Measurements from ENCODE around the gene B3GNT5. TPM values are rescaled to one million over a fixed set of nuclear protein-coding genes. Genes with fewer than 3 reads are reported as not detected.

The B3GNT5 gene
- total and polyA plus RNA-seq, 9 of the 15 experiments (the other 6 are each of a cell fraction or from before 2014, with no cell fraction given): 8.8 to 23.8 (median 14.4) TPM

DNA sequence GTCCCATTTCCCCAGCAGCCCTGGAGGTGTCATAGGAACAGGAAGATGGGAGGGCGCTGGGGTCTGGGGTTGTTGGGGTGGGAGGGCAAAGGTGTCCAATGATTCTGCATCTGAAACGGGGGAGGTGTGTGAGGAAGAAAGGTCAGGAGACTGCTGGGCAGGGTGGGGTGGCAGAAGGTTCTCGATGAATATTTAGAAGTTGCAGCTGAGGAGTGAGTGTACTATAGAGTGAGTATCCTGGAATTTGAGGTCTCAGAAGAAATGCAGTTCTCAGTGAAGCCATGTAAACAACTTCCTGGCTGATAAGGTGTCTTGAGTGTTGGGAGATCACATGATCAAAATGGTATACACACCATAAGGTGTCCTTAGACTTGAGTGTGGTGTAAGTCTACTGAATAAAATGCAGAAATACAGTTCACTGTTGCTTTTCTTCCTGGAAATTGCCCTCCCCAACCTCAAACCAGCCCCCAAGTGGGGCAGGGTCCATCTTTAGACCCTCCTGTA lies 9.9 kb downstream of the B3GNT5 start:
- no peak for TF ChIP-seq HMG20A (CRISPR knock-in tag; conservative IDR thresholded peaks at IDR 0.05)
- no peak for TF ChIP-seq SAFB (IDR thresholded peaks at IDR 0.05; ENCODE audit: borderline replicate concordance, low read depth, low read length)
- TF ChIP-seq RBM15 (IDR thresholded peaks at IDR 0.05; ENCODE audit: insufficient read depth, low read length): no peak
- peak; percentile 35; the same call in 1 of the 2 replicates for TF ChIP-seq USF1 (CRISPR knock-in tag; IDR thresholded peaks at IDR 0.05)
- no peak for TF ChIP-seq SRSF7 (optimal IDR thresholded peaks at IDR 0.05; ENCODE audit: low read depth, low read length)
- peak; percentile 92 for TF ChIP-seq TOE1 (IDR thresholded peaks at IDR 0.05; ENCODE audit: borderline replicate concordance)
- no peak for TF ChIP-seq TOE1 (CRISPR knock-in tag; IDR thresholded peaks at IDR 0.05; ENCODE audit: borderline replicate concordance, low read depth)
- TF ChIP-seq KHSRP (IDR thresholded peaks at IDR 0.05): no peak
- no peak for TF ChIP-seq RBFOX2 (IDR thresholded peaks at IDR 0.05; ENCODE audit: low read depth, low read length)
- 0 out of 2 replicates have a peak, but pooled peaks have one; percentile 64 for TF ChIP-seq FOXJ2 (tag; IDR thresholded peaks at IDR 0.05)
- no peak for TF ChIP-seq MAFF (IDR thresholded peaks at IDR 0.05; ENCODE audit: low read length)
- TF ChIP-seq FOXK2 (conservative IDR thresholded peaks at IDR 0.05 in 1 of 2, IDR thresholded peaks at IDR 0.05 in 1 of 2; ENCODE audit: low read depth in 2 of 2): peak; percentile 44 to 62; a peak in 2 of 4 replicates
- TF ChIP-seq RAD51 (IDR thresholded peaks at IDR 0.05; ENCODE audit: borderline replicate concordance, low read depth): peak; percentile 66; the same call in 1 of the 2 replicates
- TF ChIP-seq CBFA2T2 (conservative IDR thresholded peaks at IDR 0.05): 0 out of 2 replicates have a peak, but pooled peaks have one; percentile 8
- TF ChIP-seq, protein P1, sequence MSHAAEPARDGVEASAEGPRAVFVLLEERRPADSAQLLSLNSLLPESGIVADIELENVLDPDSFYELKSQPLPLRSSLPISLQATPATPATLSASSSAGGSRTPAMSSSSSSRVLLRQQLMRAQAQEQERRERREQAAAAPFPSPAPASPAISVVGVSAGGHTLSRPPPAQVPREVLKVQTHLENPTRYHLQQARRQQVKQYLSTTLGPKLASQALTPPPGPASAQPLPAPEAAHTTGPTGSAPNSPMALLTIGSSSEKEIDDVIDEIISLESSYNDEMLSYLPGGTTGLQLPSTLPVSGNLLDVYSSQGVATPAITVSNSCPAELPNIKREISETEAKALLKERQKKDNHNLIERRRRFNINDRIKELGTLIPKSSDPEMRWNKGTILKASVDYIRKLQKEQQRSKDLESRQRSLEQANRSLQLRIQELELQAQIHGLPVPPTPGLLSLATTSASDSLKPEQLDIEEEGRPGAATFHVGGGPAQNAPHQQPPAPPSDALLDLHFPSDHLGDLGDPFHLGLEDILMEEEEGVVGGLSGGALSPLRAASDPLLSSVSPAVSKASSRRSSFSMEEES (CRISPR knock-in tag; IDR thresholded peaks at IDR 0.05): peak; percentile 96
- TF ChIP-seq BCL6 (CRISPR knock-in tag; IDR thresholded peaks at IDR 0.05): no peak
- Histone ChIP-seq H3K9ac (ENCODE audit: insufficient read depth in 1 of 2, low read depth in 2 of 2, low read length in 2 of 2) (peak overlapping the region in 1 of 2 experiments; percentile 31; a peak in 1 of 4 replicates), H3K4me3 (no peak overlapping the region), H3K9me3 (replicated peaks; ENCODE audit: control insufficient read depth, insufficient read depth, low read depth, low read length) (no peaks in the 10 kb centered on the region), H3K4me1 (replicated peaks in 1 of 2; ENCODE audit: control insufficient read depth in 2 of 2, insufficient read depth in 2 of 2, low read length in 2 of 2) (peaks cover 0 to 14% of the 10 kb centered on the region in 2 experiments; a peak in 4 of 5 replicates), H4K20me1 (replicated peaks; ENCODE audit: control insufficient read depth, insufficient read depth, low read length) (no peaks in the 10 kb centered on the region; the same call in 1 of the 2 replicates), H3K27ac (ENCODE audit: extremely low read depth, low read depth, low read length) (no peak overlapping the region), H2AFZ (ENCODE audit: low read depth, low read length) (no peak overlapping the region), H3K9me1 (ENCODE audit: control insufficient read depth, insufficient read depth, low read length) (no peaks in the 10 kb centered on the region), H3K4me2 (ENCODE audit: insufficient read depth, low read length) (no peak overlapping the region; the same call in 1 of the 2 replicates), H3K36me3 (ENCODE audit: control insufficient read depth, insufficient read depth, low read length) (peaks cover 20% of the 10 kb centered on the region; the same call in 2 of the 3 replicates), H3K79me2 (ENCODE audit: control insufficient read depth, insufficient read depth, low read length) (peaks cover 55% of the 10 kb centered on the region; the same call in 2 of the 3 replicates), H3K27me3 (ENCODE audit: control insufficient read depth in 2 of 2, insufficient read depth in 2 of 2, low read length in 2 of 2) (no peaks in the 10 kb centered on the region)
- DNase-seq (ENCODE audit: extremely low read depth in 1 of 4, low spot score in 3 of 4) (peak in 1 of 4 experiments; percentile 22), FAIRE-seq (peak; percentile 69), ATAC-seq (peak; percentile 62)
- intact Hi-C loops (cut with micrococcal nuclease) (loop anchor here (2.0 kb wide), 1 partner anchor 44 kb away; no protein-coding TSS in a partner anchor), in situ Hi-C loops (cut with MboI) (no loop called here)
- BruUV-seq (replicated peaks): no TSS peak
- no CpG with 5 or more reads among the region's 3 CpGs for WGBS (ENCODE audit: insufficient coverage, low coverage, missing lambda C conversion rate)
- ChIA-PET POLR2A (interaction anchor here (1.0 kb wide), 1 partner anchor 24 kb away, joined by 3 read pairs; no protein-coding TSS in a partner anchor), CTCF (ENCODE audit: low intra/inter-chr PET ratio) (no interaction called here)
